Esophagus squamous epithelium (tissue), 4 donors: ENCODE measurements around the gene TTC39A.

Experiments used
- POLR2A ChIP-seq, 4 donors: fragments of 450-650 bp; IDR thresholded peaks; one replicate each; pipeline ENCODE4 v1.6.1; 2017; ENCODE audit warnings: antibody characterized with exemption in 4 of 4, mild to moderate bottlenecking in 4 of 4, moderate library complexity in 3 of 4
- TF ChIP-seq, protein P1 (sequence below), 6 experiments: fragments of 450-650 bp in 4 of 6; fragments of 200-600 bp in 2 of 6; sonication (generic) in 2 of 6; IDR thresholded peaks; one replicate each; pipeline ENCODE4 v1.5.1; 2016 to 2019; ENCODE audit warnings: antibody characterized with exemption in 6 of 6, mild to moderate bottlenecking in 4 of 6, moderate library complexity in 4 of 6

DNA sequence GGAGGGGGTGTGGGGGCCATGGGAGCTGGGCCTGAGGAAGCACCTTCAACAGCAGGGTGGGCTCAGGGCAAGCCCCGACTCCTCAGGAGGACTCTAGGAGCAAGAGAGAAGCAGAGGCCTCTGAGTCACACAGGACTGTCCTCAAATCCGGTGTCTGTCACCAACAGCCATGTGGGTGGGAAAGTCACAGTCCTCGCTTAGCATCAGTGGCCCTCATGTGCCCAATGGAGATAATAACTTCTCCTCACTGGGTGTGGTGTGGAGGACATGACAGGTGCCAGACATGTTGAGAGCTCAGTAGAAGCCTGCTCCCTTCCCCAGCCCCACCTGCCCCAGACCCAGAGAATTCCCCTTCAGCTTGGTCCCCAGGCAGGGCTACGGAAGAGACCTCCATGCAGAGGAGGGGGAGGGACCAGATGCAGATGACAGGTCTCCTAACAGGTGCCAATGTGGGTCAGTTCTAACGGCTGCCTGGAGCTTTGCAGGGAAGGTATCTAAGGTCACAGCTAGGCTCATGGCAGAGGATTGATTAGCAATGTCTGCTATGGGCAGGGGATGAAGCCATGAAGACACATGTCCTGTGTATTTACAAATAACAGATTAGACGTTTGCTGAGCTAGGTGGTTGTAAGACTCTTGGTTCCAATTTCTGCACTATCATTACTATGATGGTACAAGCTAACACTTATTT is 30.2 kb downstream of the TTC39A start:
- TF ChIP-seq, protein P1, sequence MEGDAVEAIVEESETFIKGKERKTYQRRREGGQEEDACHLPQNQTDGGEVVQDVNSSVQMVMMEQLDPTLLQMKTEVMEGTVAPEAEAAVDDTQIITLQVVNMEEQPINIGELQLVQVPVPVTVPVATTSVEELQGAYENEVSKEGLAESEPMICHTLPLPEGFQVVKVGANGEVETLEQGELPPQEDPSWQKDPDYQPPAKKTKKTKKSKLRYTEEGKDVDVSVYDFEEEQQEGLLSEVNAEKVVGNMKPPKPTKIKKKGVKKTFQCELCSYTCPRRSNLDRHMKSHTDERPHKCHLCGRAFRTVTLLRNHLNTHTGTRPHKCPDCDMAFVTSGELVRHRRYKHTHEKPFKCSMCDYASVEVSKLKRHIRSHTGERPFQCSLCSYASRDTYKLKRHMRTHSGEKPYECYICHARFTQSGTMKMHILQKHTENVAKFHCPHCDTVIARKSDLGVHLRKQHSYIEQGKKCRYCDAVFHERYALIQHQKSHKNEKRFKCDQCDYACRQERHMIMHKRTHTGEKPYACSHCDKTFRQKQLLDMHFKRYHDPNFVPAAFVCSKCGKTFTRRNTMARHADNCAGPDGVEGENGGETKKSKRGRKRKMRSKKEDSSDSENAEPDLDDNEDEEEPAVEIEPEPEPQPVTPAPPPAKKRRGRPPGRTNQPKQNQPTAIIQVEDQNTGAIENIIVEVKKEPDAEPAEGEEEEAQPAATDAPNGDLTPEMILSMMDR (IDR thresholded peaks at IDR 0.05): no peak
- TF ChIP-seq POLR2A (IDR thresholded peaks at IDR 0.05): no peak
